GM21390 (cell line): ENCODE measurements around the gene SLC2A4RG.

Source experiments
- ATAC-seq: cut with Tn5 transposase; IDR thresholded peaks from one replicate; pipeline ENCODE4 v1.9.1; 2021; ENCODE audit not compliant: unreplicated experiment

The SLC2A4RG gene

DNA sequence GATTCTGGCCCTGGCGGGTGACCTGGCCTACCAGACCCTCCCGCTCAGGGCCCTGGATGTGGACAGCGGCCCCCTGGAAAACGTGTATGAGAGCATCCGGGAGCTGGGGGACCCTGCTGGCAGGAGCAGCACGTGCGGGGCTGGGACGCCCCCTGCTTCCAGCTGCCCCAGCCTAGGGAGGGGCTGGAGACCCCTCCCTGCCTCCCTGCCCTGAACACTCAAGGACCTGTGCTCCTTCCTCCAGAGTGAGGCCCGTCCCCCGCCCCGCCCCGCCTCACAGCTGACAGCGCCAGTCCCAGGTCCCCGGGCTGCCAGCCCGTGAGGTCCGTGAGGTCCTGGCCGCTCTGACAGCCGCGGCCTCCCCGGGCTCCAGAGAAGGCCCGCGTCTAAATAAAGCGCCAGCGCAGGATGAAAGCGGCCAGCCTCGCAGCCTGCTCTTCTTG is 868 bp upstream of the SLC2A4RG start:
- ATAC-seq: no peak

DNA sequence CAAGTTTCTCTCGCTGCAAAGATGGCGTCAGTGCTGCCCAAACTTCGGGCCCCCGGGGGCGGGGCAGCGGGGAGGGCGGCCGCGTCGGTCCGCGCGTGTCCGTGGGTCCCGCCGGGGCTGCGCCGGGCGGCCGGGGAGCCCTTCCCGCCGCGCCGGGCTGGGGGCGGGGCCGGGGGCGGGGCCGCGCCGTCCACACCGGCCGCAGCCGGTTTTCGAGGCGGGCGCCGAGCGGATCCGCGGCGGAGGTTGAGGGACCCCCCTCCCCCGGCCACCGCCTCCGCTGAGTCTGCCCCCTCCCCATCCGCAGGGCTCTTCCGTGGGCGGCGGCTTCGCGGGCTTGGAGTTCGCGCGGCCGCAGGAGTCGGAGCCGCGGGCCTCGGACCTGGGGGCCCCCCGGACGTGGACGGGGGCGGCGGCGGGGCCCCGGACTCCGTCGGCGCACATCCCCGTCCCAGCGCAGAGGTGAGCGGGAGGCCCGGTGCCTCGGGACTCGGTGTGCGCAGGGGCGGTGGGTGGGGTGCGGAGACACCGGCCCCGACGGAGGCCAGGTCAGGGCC is 572 bp downstream of the SLC2A4RG start:
- ATAC-seq: no peak

DNA sequence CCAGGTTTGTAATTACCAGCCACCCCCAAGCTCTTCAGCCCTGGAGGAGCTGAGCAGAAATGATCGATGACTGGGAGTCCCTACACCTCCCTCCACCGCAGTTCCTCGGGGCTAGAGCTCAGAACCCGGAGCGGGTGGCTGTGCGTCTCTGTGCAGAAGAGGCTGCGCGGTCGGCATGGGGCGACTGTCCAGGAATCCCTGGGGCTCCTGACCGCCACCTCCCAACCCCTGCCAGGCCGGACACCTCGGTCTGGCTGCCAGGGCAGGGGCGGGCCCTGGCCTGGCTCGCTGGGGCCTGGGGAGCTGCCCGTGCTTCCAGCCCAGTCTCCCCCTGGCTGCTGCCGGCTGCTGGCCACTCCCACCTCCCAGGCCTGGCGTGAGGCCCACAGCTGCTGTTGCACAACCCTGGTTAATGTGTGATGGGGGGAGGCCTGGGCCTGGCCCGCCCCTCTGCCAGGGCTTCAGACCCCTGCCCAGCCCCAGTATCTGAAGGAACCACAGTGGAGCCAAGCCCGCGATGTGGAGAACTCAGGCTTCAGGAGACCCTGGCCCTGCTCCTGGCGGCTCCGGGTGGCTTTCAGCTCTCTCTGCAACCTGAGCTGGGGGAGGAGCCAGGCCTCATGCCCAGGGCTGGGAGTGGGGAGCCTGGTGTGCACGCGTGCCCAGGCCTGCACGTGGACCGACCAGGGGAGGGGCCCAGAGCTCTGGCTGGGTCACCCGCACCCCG is 1.2 kb downstream of the SLC2A4RG start:
- ATAC-seq: no peak

DNA sequence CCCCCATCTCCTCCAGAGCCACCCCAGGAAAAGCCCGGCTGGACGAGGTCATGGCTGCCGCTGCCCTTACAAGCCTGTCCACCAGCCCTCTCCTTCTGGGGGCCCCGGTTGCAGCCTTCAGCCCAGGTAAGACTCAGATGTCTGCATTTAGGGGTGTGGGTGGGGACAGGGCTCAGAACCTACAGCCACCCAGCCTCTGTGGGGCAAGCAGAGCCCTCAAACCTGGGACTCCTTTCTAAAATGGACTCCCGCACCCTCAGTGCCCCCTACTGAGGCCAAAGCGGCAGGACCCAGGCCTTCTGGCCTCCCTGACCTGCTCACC is 1.7 kb downstream of the SLC2A4RG start:
- ATAC-seq: no peak

DNA sequence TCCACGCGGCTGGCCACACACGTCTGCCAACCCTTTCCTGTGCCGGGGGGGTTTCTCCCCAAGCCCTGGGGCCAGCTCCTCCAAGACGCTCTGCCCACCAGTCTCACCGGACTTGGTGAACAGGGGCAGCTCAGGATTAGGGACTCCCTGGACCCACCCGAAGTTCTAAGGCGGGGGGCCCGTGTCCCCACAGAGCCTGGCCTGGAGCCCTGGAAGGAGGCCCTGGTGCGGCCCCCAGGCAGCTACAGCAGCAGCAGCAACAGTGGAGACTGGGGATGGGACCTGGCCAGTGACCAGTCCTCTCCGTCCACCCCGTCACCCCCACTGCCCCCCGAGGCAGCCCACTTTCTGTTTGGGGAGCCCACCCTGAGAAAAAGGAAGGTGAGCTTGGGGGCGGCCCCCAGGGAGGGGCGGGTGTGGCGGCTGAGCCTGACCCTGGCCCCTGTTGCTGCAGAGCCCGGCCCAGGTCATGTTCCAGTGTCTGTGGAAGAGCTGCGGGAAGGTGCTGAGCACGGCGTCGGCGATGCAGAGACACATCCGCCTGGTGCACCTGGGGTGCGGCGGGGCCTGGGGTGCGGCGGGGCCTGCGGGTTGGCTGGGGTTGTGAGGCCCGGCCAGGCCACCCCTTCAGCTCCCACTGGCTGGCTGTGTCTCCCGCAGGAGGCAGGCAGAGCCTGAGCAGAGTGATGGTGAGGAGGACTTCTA is 2.3 kb downstream of the SLC2A4RG start:
- no peak for ATAC-seq

DNA sequence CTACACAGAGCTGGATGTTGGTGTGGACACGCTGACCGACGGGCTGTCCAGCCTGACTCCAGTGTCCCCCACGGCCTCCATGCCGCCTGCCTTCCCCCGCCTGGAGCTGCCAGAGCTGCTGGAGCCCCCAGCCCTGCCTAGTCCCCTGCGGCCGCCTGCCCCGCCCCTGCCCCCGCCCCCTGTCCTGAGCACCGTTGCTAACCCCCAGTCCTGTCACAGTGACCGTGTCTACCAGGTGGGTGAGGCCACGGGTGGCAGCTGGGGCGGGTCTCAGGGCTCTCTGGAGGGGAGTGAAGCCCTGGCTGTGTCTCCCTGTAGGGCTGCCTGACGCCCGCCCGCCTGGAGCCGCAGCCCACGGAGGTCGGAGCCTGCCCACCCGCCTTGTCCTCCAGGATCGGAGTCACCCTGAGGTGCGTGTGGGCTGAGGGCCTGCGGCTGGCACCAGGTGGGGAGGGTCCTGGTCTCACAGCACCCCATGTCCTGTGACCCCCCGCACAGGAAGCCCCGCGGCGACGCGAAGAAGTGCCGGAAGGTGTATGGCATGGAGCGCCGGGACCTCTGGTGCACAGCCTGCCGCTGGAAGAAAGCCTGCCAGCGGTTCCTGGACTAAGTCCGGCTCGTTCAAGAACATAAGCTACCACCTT is 2.9 kb downstream of the SLC2A4RG start:
- no peak for ATAC-seq

DNA sequence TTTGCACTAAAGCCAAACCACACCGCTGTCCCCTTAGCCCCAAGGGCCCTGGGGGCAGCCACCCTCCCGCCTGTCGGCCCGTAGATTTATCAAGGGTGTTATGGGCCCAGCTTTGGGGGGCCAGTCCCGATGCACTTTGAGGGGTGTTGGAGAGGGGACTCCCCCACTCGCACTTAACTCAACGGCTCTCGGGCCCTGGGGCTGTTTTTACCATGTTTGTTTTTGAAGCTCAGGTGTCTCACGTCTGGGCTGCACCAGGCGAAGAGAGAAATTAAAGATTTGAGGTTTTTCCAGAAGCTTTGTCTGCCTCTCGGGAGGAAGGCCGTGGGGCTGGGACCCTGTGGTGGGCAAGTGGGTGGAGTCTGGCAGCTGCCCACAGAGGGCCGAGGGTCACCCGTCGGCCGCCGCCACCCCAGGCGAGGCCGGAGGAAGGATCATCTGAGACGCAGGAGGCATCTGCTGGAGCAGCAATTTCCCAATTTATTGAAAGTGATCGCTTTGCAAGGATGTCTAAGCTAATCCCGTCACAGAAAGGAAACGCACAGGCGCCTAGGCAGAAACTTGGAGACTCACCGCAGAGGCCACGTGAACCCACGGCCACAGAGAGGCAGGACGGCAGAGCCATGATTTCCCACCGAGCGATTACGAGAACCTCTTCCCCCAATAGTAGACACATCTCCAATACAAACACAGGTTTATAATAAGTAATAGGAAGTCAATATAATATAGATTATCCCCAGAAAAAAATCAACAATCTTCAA is 3.8 kb downstream of the SLC2A4RG start:
- ATAC-seq: no peak

DNA sequence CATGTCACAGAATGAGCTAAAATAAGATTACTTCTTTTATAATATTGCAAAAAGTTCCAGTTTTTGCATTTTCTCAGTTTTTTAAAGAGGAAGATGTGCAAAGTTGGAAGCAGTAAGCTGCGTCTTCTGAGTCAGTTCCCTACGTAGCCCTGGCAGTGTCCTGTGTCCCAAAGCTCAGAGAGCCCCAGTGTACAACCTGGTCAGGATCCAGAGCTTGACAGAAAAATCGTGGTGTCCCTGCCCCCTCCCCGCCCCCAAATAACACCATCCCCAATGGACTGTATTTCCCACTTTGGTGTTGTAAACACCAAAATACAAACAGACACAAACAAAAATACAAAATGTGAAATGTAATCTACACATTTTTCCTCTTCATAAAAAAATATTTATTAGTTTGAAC is 4.6 kb downstream of the SLC2A4RG start:
- ATAC-seq: no peak

DNA sequence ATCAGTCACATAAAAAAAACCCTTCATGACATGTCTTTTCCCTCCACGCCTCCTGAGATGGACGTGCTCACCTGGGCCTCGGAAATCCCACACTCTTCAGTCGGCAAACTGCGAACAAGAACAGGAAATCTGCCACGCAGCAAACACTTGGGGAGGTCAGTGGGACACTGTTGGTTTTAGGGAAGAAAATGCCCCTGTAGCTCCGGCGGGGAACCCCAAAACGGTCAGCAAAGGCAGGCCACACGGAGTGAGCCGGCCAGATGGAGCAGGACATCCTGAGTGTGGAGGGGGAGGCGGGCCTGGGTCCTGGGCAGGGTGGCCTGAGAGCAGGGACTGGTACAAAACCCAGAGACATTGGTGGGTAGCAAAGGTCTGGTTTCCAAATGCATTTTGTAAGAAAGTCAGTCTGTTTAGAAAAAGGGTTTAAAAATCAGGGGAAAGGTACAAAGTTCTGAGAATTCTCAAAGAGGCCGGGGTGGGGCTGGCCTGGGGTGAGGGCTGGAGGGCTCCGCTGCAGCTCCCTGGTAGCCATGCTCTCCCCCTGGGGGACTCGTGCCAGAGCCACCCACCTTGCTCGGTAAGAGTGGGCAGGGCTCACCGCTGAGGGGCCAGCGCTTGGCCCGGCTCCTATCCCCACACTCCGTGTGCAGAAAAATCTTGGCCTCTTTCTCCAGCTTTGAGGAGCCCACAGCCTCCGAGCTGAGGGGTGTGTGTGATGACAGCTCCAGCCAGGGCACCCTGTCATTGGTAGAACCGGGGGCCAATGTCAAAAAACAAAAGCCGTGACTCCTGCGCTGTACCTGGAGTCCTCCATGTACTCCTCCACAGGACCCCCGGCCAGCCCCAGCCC is 5.2 kb downstream of the SLC2A4RG start:
- ATAC-seq: no peak

DNA sequence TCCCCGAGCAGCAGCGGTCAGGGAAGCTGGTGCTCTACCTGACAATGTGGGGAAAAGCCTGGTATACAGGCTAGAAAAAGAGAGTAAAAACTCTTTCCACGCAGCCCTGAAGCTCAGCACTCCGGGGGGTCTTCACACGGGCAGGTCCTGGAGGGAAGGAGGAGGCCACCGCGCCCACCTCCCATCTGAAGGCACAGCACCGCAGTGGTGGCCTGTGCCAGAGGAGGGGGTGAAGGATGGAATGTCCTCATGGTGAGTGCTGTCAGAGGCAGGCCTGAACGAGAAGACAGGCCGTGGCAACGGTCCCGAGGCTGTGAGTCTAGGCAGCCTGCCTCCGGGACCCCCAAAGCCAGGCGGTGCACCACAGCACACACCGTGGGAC is 5.8 kb downstream of the SLC2A4RG start:
- ATAC-seq: no peak

DNA sequence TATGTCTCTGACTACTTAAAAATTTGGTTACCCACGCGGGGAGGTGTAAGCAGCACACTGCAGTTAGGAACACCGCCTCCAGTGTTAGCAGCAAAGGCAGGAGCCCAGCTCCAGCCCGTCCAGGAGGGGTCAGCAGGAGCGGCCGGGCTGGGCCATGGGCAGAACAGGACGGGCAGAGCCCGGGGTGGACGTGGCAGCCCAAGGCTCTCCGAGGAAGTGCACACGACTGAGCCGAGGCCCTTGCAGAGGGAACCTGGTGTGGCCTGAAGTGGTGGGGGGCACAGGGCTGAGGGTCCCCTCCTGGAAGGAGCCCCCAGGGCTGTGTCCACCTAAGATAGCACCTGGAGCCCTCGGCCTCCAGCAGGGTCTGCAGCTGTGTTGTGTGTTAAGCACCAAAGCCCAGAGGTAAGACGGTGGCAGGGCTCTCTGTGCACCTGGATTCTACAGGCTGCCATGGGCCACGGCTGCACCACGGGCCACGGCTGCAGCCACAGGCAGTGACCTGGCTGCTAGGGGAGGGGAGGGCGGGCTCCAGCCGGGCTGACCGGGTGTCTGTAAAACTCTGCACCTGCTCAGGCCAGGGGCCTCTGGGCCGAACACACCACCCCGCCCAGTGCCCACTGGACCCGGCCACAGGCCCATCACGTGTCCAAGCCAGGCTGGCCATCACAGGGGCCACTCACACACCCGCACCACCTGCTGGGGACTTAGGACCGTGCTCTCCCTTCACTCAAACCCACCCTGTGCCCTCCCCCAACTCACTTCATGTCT is 6.6 kb downstream of the SLC2A4RG start:
- ATAC-seq: no peak

DNA sequence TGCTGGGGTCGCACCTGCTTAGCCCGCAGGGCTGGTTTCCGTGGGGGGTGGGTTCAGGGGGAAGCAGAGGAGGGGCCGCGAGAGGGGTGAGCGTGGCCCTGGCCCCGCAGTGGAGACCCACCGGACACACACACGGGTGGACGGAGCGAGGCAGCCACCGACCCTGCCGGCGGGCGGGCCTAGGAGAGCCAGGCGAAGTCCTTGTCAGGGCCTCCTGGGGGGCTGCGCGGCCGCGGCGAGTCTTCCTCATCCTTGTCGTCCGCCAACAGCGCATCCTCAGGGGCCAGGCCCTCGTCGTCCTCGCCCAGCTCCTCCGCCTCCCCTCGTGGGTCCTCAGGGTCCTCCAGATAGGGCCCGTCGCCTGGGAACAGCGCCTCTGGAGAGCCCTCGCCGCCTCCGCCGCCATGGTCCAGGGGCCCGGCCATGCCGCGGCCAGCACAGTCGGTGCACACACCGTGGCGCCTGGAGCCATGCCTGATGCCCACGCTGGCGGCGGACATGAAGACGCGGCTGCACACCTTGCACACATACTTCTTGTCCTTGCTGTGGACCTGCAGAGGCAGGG is 7.3 kb downstream of the SLC2A4RG start:
- ATAC-seq: no peak

DNA sequence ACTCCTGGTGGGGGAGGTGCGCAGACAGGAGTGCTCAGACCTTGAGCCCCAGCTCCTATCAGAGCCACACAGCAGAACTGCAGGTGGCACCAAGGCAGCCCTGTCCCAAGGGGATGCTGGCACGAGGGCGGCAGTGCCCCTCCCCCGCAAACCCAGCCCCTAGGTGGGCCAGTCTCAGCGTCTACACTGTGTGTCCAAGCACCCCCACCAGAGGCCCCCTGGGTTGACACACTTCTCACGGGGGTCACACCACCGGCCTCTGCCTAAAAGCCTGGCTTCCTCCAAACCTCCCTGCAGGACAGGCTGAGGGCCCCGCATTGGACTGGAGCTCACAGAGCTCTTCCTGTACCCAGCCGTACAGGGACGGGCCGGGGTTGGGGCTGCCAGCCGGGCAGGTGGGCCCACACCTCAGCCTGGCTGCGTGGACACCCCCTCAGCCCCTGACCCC is 8.1 kb downstream of the SLC2A4RG start:
- no peak for ATAC-seq

DNA sequence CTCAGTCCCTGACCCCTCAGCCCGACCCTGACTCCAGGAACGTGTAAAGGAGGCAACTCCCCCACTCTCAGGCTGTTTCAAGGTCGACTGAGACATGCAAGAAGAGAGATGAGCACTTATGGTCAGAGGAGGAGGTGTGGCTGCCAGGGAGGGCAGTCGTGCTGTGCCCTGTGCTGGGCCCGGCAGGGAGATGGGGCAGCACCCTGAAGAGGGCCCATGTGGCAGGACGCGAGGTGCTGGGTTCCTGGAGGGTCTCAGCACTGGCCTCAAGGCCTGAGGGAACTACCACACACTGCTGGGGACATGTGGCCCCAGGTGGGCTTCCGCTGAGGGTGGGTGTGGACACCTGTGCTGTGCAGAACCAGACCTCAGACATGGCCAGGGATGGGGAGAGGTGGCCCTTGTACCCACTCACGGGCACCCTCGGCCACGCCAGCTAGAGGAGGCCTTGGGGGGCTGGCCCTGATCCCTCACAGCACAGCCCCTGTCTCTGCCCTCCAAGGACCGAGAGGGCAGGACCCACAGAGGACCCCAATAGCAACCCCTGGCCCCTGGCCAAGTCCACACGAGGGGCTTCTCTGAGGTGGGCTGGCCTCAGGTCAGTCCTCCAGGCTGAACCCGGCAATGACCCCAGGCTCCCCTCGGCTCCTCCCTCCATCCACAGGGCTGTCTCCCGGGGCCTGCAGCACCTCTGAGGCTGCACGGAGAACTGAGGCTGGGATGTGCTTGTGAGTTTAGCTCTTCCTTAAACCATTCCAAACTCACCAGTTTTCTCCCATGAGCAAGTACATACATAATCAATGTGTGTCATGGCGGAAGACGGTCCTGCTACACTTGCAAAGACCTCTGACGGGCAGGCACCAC is 8.7 kb downstream of the SLC2A4RG start:
- ATAC-seq: no peak

DNA sequence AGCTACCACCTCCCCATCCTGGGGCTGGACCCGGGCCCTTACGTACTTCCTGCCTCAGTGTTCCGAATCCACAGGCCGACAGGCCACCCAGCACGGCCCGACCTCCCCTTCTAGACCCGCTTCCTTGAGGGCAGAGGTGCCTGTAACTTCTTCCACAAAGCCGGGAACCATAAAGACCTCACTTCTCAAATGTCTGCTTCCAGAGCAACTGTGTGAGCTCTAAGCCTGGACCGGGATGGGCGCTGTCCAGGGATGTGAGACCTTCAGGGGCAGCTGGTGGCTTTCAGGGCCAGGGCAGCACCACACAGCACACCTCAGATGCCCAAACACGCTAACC is 9.3 kb downstream of the SLC2A4RG start:
- no peak for ATAC-seq

DNA sequence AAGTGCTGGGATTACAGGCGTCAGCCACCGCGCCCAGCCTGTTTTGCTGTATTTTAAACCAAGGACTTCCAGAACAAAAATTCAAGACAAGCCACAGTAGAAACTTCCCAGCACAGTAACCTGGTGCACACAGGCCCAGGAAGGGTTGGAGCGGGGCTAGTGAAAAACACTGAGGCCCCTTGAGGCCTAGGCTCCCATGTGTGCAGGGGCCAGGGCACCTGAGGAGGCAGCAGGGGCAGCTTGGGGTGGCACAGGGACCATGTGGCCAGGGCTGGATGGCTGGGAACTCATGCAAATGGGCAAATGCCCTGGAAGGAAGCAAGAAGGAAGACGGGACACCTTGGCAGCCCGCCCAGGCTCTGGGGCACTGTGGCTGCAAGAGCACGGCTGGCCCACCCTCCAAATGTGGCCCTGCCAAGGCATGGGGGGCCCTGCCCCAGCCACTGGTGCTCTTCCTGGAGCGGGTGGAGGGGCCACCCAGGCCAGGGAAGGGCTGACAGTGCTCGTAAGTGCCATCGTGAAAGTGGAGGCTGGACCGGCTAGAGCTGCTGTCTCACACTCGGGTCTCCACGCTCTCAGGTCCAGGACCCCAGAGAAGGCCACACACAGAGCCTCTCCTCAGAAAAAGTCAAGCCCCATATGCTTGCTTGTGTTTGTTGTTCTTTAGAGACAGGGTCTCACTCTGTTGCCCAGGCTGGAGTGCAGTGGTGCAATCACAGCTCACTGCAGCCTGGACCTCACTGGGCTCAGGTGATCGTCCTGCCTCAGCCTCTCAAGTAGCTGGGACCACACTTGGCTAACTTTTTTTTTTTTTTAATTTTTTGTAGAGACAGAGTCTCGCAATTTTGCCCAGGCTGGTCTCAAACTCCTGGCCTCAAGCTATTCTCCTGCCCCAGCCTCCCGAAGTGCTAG is 10.3 kb downstream of the SLC2A4RG start:
- no peak for ATAC-seq

DNA sequence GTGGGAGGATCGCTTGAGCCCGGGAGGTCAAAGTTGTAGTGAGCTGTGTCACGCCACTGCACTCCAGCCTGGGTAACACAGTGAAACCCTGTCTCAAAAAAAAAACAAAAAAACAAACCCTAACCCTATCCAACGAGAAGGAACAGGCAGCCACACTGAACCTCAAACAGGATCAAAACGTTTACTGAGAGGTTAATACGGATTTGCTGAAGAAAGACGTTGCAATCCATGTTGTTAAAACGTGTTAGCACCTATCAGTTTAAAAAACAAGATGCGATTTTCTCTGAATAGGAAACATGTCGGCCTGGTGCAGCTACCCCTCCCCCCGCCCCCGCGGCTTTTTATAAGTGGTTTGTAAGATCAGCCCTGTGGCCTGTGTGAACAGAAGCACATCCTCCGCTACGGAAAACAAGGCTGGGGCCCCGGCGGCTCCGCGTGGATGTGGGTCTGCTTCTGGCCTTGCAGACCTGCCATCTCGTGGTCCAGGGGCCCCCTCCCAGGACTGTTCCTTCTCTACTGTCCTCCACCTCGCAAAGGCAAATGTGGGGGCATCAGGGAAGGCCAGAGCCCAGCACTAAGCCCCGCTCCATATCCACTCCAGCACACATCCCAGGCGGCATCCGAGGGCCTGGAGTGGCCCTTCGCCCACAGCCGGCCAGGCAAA is 11.4 kb downstream of the SLC2A4RG start:
- ATAC-seq: no peak
